BLaER1 treated with 17β-estradiol and CSF1 and Interleukin-3, amounts not matched to agents 10 nM and 100 nM (cell line): ENCODE measurements around the gene DLGAP4.

Experiments used
- H3K27ac ChIP-seq, 11 experiments: shearing (Covaris generic); formaldehyde crosslinking; 2 replicates each; pipeline ENCODE4 v1.8.1; 2022
- H3K27me3 ChIP-seq, 11 experiments: shearing (Covaris generic); formaldehyde crosslinking; 2 replicates each; pipeline ENCODE4 v1.8.1; 2022
- H3K36me3 ChIP-seq, 11 experiments: shearing (Covaris generic); formaldehyde crosslinking; 2 replicates each; pipeline ENCODE4 v1.8.1; 2022
- H3K4me1 ChIP-seq, 10 experiments: shearing (Covaris generic); formaldehyde crosslinking; 2 replicates each; pipeline ENCODE4 v1.8.1; 2022
- H3K4me2 ChIP-seq, 11 experiments: shearing (Covaris generic); formaldehyde crosslinking; 2 replicates each; pipeline ENCODE4 v1.8.1; 2022
- H3K4me3 ChIP-seq, 10 experiments: shearing (Covaris generic); formaldehyde crosslinking; 2 replicates each; pipeline ENCODE4 v1.8.1; 2022
- H3K9ac ChIP-seq, 11 experiments: shearing (Covaris generic); formaldehyde crosslinking; 2 replicates each; pipeline ENCODE4 v1.8.1; 2022
- H3K9me3 ChIP-seq, 11 experiments: shearing (Covaris generic); formaldehyde crosslinking; replicated peaks in 1 of 11; 2 replicates each; pipeline ENCODE4 v1.8.1; 2022
- H4K20me1 ChIP-seq, 11 experiments: shearing (Covaris generic); formaldehyde crosslinking; 2 replicates each; pipeline ENCODE4 v1.8.1; 2022
- Cebpa-rat ChIP-seq, 11 experiments: shearing (Covaris generic); IDR thresholded peaks; 2 replicates each; pipeline ENCODE4 v1.8.1; 2022

Gene DLGAP4

GRCh38 chr20:36391456-36391855 is 85.3 kb downstream of the DLGAP4 start:
- Histone ChIP-seq H4K20me1 (peaks cover 0 to 21% (median 0%) of the 10 kb centered on the region in 11 experiments; a peak in 2 of 22 replicates), H3K4me3 (no peak overlapping the region)

DNA sequence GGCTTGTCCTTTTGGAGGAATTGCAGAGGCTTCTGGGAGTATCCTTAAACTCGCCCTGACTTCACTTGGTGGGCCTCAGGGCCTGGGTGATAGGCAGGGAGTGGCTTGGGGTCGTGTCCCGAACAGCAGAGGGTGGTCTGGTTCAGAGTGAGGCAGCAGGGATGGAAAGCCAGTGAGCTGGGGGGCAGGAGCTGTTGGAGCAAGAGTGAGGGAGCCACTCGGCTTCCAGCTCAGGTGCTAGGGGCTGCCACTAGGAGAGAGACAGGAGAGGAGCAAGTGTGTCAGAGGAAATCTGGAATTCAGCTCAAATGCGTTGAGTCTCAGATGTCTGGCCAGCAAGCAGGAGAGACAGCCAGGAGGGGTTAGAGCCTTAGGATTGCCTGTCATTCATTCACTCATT is 85.8 kb downstream of the DLGAP4 start:
- no peak for TF ChIP-seq Cebpa-rat (IDR thresholded peaks at IDR 0.05)
- no peak overlapping the region for H3K4me3 ChIP-seq
- no peaks in the 10 kb centered on the region for H3K4me1 ChIP-seq
- no peaks in the 10 kb centered on the region for H3K36me3 ChIP-seq
- no peak overlapping the region for H3K27ac ChIP-seq
- H4K20me1 ChIP-seq = peaks cover 0 to 20% (median 0%) of the 10 kb centered on the region in 11 experiments; a peak in 2 of 22 replicates
- no peaks in the 10 kb centered on the region for H3K9me3 ChIP-seq
- H3K27me3 ChIP-seq = no peaks in the 10 kb centered on the region
- no peak overlapping the region for H3K4me2 ChIP-seq
- no peak overlapping the region for H3K9ac ChIP-seq

More at GRCh38 chr20:36391456-36391855, 85.3 kb downstream of the DLGAP4 start:
- Histone ChIP-seq H3K9me3 (no peaks in the 10 kb centered on the region), H3K9ac (no peak overlapping the region), H3K36me3 (no peaks in the 10 kb centered on the region), H3K27ac (no peak overlapping the region), H3K4me1 (no peaks in the 10 kb centered on the region), H3K4me2 (no peak overlapping the region), H3K27me3 (no peaks in the 10 kb centered on the region)
- no peak for TF ChIP-seq Cebpa-rat (IDR thresholded peaks at IDR 0.05)

DNA sequence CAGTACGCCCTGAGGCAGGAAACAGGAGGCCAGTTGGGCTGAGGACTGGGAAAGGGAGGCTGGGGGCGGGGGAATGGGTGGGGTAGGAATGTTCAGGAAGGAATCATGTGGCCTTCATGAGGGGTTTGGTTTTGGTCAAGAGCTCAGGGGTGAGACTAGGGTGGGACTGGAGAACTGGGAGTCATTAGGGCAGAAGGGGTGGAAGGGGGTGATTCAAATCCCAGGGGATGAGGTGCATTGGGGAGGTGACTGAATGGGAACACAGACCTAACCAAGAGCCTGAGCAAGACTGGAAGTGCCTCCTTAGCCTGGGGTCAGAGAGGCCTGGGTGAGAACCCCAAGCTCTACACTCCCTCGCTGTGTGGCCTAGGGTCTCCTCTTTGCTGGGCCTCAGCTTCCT is 86.8 kb downstream of the DLGAP4 start:
- no peak for TF ChIP-seq Cebpa-rat (IDR thresholded peaks at IDR 0.05)
- Histone ChIP-seq H4K20me1 (peaks cover 0 to 20% (median 0%) of the 10 kb centered on the region in 11 experiments; a peak in 2 of 22 replicates), H3K4me1 (no peaks in the 10 kb centered on the region), H3K4me3 (no peak overlapping the region), H3K9ac (no peak overlapping the region), H3K9me3 (no peaks in the 10 kb centered on the region), H3K27me3 (no peaks in the 10 kb centered on the region), H3K27ac (no peak overlapping the region), H3K36me3 (no peaks in the 10 kb centered on the region), H3K4me2 (no peak overlapping the region)

GRCh38 chr20:36394340-36394965 is 88.3 kb downstream of the DLGAP4 start:
- H3K4me1 ChIP-seq = no peaks in the 10 kb centered on the region
- no peak overlapping the region for H3K27ac ChIP-seq
- TF ChIP-seq Cebpa-rat (IDR thresholded peaks at IDR 0.05) = no peak
- H3K36me3 ChIP-seq = no peaks in the 10 kb centered on the region
- H4K20me1 ChIP-seq = peaks cover 0 to 16% (median 0%) of the 10 kb centered on the region in 11 experiments; a peak in 1 of 22 replicates
- no peak overlapping the region for H3K4me2 ChIP-seq
- no peaks in the 10 kb centered on the region for H3K27me3 ChIP-seq
- H3K9me3 ChIP-seq = no peaks in the 10 kb centered on the region
- no peak overlapping the region for H3K4me3 ChIP-seq
- no peak overlapping the region for H3K9ac ChIP-seq

- H3K4me3 ChIP-seq = no peak overlapping the region
- H3K9me3 ChIP-seq = no peaks in the 10 kb centered on the region
- H3K27ac ChIP-seq = no peak overlapping the region
- TF ChIP-seq Cebpa-rat (IDR thresholded peaks at IDR 0.05) = no peak
- no peaks in the 10 kb centered on the region for H3K27me3 ChIP-seq
- H3K9ac ChIP-seq = no peak overlapping the region
- no peak overlapping the region for H3K4me2 ChIP-seq
- 0 out of 22 replicates have a peak, but pooled peaks cover 0 to 4% (median 0%) of the 10 kb centered on the region in 11 experiments for H4K20me1 ChIP-seq
- no peaks in the 10 kb centered on the region for H3K4me1 ChIP-seq
- no peaks in the 10 kb centered on the region for H3K36me3 ChIP-seq
These were observed 90.2 kb downstream of the DLGAP4 start for GRCh38 chr20:36396340-36396739.

- Histone ChIP-seq H3K4me2 (no peak overlapping the region), H3K4me1 (no peaks in the 10 kb centered on the region), H4K20me1 (no peaks in the 10 kb centered on the region), H3K4me3 (no peak overlapping the region), H3K27ac (no peak overlapping the region), H3K27me3 (no peaks in the 10 kb centered on the region), H3K36me3 (no peaks in the 10 kb centered on the region), H3K9ac (no peak overlapping the region), H3K9me3 (no peaks in the 10 kb centered on the region)
- no peak for TF ChIP-seq Cebpa-rat (IDR thresholded peaks at IDR 0.05)
These were observed 90.9 kb downstream of the DLGAP4 start for GRCh38 chr20:36396847-36397630.

- H3K4me1 ChIP-seq = no peaks in the 10 kb centered on the region
- H3K4me3 ChIP-seq = no peak overlapping the region
- H3K27ac ChIP-seq = no peak overlapping the region
- no peaks in the 10 kb centered on the region for H3K36me3 ChIP-seq
- no peaks in the 10 kb centered on the region for H3K27me3 ChIP-seq
- no peaks in the 10 kb centered on the region; a peak in 1 of 22 replicates for H4K20me1 ChIP-seq
- H3K9ac ChIP-seq = no peak overlapping the region
- H3K4me2 ChIP-seq = no peak overlapping the region
- TF ChIP-seq Cebpa-rat (IDR thresholded peaks at IDR 0.05) = no peak
- no peaks in the 10 kb centered on the region for H3K9me3 ChIP-seq
These were observed 92.4 kb downstream of the DLGAP4 start for GRCh38 chr20:36398515-36398914.

DNA sequence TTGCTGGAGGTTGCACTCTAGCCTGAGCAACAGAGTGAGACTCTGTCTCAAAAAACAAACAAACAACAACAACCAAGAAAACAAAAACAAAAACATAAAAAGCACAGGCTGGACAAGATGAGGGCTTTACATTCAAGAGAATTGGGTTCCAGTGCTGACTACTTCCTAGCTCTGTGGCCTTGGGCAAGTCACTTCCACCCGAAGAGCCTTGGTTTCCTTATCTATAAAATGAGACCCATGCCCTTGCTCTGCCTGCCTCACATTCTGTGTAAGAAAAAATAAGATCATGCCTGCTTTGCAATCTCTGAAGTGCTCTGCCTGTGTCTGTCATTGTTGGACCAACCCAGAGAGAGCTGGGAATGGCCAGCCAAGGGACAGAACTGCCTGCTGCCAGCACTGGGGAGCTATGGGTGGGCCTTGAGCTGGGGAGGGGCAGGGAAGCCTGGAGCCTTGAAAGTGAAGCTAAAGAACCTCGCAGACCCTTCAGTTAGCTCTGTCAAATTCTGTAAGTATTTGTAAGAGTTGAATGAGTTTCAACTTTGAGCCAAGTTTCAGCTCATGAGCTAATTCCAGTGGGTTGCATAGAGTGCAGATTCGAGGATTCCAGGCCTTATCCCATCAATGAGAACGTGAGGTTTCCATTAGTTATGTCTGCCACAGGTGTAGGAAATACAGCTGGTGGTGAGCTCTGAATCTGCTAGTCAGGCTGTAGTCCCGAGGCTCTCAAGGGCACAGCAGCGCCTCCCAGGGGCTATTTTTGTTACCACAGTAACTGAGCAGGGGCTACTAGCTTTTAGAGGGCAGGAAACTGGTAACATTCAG is 93.2 kb downstream of the DLGAP4 start:
- Histone ChIP-seq H3K9ac (no peak overlapping the region), H3K27ac (no peak overlapping the region), H3K4me3 (no peak overlapping the region), H3K36me3 (no peaks in the 10 kb centered on the region), H3K27me3 (no peaks in the 10 kb centered on the region), H3K4me1 (no peaks in the 10 kb centered on the region), H3K9me3 (no peaks in the 10 kb centered on the region), H4K20me1 (no peaks in the 10 kb centered on the region; a peak in 1 of 22 replicates), H3K4me2 (0 out of 22 replicates have a peak overlapping the region, but pooled peaks of 1 of the 11 experiments have one; percentile 3)
- TF ChIP-seq Cebpa-rat (IDR thresholded peaks at IDR 0.05) = no peak

GRCh38 chr20:36399969-36400545 is 93.9 kb downstream of the DLGAP4 start:
- no peak overlapping the region for H3K9ac ChIP-seq
- H3K4me3 ChIP-seq = no peak overlapping the region
- no peak for TF ChIP-seq Cebpa-rat (IDR thresholded peaks at IDR 0.05)
- H4K20me1 ChIP-seq = no peaks in the 10 kb centered on the region; a peak in 1 of 22 replicates
- no peaks in the 10 kb centered on the region for H3K36me3 ChIP-seq
- no peaks in the 10 kb centered on the region for H3K27me3 ChIP-seq
- no peaks in the 10 kb centered on the region for H3K9me3 ChIP-seq
- no peak overlapping the region for H3K27ac ChIP-seq
- peaks cover 0 to 7% (median 0%) of the 10 kb centered on the region in 10 experiments; a peak in 3 of 20 replicates for H3K4me1 ChIP-seq
- H3K4me2 ChIP-seq = 0 out of 22 replicates have a peak overlapping the region, but pooled peaks of 1 of the 11 experiments have one; percentile 3
